Brain microvascular endothelial cell (primary cell): ENCODE measurements around the gene GRM8.

Source experiments
- DNase-seq: peaks from one replicate; pipeline ENCODE4 v3.0.0-alpha.2; 2020
- H3K27ac ChIP-seq: fragments of 250-450 bp; sonication (Bioruptor Pico); 2 replicates; pipeline ENCODE4 v1.5.1; 2020; ENCODE audit warnings: mild to moderate bottlenecking, moderate library complexity
- H3K27me3 ChIP-seq: fragments of 250-450 bp; sonication (Bioruptor Pico); replicated peaks from 2 replicates; pipeline ENCODE4 v1.5.1; 2020; ENCODE audit warnings: mild to moderate bottlenecking
- H3K36me3 ChIP-seq: fragments of 250-450 bp; sonication (Bioruptor Pico); replicated peaks from 2 replicates; pipeline ENCODE4 v1.5.1; 2020; ENCODE audit warnings: mild to moderate bottlenecking
- H3K4me3 ChIP-seq: 2 replicates; pipeline ENCODE4 v1.5.1; 2011; ENCODE audit warnings: low read depth, mild to moderate bottlenecking, control low read depth, low read length, moderate library complexity
- CTCF ChIP-seq: IDR thresholded peaks from 2 replicates; pipeline ENCODE4 v1.5.1; 2011; ENCODE audit warnings: low read depth, mild to moderate bottlenecking, moderate library complexity, low read length, control low read depth, inconsistent platforms; ENCODE audit errors: missing control alignments
- in situ Hi-C: cut with HindIII; loops from 2 replicates; pipeline ENCODE4 v1.10.0; 2017; ENCODE audit warnings: low sequenced_read_pairs, low pct_ligation_motif_present

The GRM8 gene

GRCh38 chr7:127035203-127035849, 217.4 kb downstream of the GRM8 start:
- DNase-seq: no peak
- TF ChIP-seq CTCF: no peak
- Histone ChIP-seq H3K36me3 (no peaks in the 10 kb centered on the region), H3K27ac (no peak overlapping the region), H3K4me3 (no peak overlapping the region), H3K27me3 (no peaks in the 10 kb centered on the region)
- in situ Hi-C loops: no loop called here

- no peak overlapping the region for H3K27ac ChIP-seq
- no peak for DNase-seq
- H3K27me3 ChIP-seq: no peaks in the 10 kb centered on the region
- no peak overlapping the region for H3K4me3 ChIP-seq
- no peak for TF ChIP-seq CTCF
- no peaks in the 10 kb centered on the region for H3K36me3 ChIP-seq
- in situ Hi-C loops: no loop called here
Measured at GRCh38 chr7:127034186-127034806, 218.4 kb downstream of the GRM8 start.

GRCh38 chr7:127029823-127030222, 222.9 kb downstream of the GRM8 start:
- no peak for DNase-seq

DNA sequence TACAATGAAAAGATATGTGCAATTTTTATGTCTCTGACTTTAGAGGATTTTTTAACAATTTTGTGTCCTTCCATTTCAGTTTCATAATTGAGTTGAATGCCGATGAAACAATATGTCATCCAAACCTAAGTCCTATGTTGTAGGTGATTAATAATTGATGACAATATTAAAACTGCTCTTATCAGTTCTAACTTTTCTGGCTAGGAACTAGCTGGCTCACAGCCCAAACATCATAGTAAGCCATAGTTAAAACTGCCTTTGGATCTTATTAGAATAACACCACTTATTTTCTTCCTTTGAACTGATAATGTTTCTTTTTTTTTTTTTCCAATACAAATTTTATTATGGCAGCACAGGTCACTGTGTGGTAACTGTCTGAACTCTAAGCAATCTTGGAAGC, 230.9 kb downstream of the GRM8 start:
- Histone ChIP-seq H3K27me3 (no peaks in the 10 kb centered on the region), H3K27ac (no peak overlapping the region), H3K36me3 (no peaks in the 10 kb centered on the region), H3K4me3 (no peak overlapping the region)
- no peak for TF ChIP-seq CTCF
- in situ Hi-C loops: no loop called here
- no peak for DNase-seq

More at GRCh38 chr7:127029823-127030222, 222.9 kb downstream of the GRM8 start:
- no peak for TF ChIP-seq CTCF
- in situ Hi-C loops: no loop called here
- H3K27ac ChIP-seq: no peak overlapping the region
- H3K4me3 ChIP-seq: no peak overlapping the region
- no peaks in the 10 kb centered on the region for H3K27me3 ChIP-seq
- no peaks in the 10 kb centered on the region for H3K36me3 ChIP-seq

DNA sequence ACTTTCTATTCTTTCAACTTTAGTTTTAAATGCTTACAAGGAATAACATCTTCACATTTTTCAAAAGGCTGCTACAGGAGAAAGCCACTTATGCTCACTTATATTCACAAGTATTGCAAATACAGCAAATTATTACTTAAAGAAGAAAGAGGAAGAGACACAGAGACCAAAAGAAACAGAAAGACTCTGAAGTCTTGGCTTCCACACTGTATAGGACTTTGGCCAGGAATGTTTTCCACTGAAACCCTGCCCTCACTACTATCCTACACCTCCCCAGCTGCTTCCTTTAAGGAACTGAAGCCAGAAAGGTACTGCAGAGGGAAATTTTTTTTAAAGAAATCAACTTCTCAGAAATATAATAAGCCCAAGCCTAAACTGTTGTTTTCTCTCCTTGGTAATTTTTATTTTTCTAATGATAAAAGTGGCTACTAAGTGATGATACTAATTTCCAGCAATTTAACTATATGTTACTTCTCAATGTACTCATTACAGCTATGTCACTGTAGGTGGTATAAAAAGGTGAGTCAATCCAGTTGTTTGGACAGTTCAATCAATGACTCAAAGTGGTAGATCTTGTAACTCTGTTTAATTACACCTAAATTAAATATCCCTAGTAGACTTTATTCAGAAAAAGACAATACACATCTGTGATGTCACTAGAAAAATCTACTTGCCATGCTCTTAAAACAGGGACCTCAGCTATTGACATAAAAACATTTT, 231.6 kb downstream of the GRM8 start:
- DNase-seq: no peak
- Histone ChIP-seq H3K36me3 (no peaks in the 10 kb centered on the region), H3K27ac (no peak overlapping the region), H3K4me3 (no peak overlapping the region), H3K27me3 (no peaks in the 10 kb centered on the region)
- no peak for TF ChIP-seq CTCF
- in situ Hi-C loops: no loop called here
